IPS DF 19.7 (cell line): ENCODE data around the gene USP7.

Experiments used
- DNase-seq: peaks from one replicate; pipeline ENCODE4 v3.0.0-alpha.2; 2013; ENCODE audit warnings: low read depth, low spot score

The USP7 gene

GRCh38 chr16:8952281-8952751 is 11.4 kb downstream of the USP7 start:
- no peak for DNase-seq

DNA sequence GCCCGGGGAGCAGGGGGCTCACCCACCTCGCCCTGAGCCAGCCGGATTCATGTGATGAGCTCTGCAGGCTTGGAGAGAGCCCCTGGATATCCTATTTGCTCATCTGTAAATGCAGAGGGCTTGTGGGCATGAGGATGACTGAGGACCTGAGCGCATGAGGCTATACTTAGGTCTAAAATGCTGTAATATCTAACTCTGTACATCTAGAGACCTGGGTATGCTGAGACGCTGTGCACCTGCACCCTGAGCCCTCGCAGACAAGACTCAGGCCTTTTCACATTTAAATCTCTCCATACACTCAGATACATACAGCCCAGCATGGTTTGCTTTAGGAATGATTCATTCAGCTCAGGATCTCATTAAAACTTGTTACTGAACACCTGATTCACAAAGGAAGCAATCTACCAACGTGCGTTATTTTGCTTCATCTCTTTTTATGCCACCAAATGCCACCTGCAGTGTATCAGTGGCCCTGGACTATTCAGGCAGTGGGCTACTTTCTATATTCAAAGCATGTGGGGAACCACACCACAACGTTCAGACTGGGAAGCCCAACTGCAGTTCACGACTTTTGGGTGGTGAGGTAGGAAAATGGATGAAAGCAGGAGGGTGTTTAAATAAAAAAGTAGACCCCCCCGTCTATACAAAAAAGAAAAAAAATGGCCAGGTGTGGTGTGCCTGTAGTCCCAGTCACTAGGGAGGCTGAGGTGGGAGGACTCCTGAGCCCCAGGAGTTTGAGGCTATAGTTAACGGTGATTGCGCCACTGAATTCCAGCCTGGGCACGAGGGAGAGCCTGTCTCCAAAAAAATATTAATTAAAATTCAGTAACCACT is 12.0 kb downstream of the USP7 start:
- DNase-seq: no peak

- no peak for DNase-seq
These were observed 13.1 kb downstream of the USP7 start for GRCh38 chr16:8950580-8951077.

GRCh38 chr16:8949536-8950418 is 13.9 kb downstream of the USP7 start:
- no peak for DNase-seq

DNA sequence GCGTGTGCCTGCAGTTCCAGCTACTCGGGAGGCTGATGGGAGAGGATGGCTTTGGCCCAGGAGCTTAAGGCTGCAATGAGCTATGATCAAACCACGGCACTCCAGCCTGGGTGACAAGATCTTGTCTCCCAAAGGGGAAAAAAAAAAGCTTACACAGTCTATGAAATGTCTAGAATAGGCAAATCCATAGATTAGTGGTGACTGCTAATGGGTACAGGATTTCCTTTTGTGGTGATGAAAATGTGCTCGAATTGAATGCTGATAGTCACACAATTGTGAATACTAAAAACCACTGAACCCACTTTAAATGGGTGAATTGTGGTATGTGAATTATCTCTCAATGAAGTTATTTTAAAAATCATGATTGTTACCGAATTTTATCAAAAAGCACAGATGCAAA is 14.9 kb downstream of the USP7 start:
- DNase-seq: no peak

DNA sequence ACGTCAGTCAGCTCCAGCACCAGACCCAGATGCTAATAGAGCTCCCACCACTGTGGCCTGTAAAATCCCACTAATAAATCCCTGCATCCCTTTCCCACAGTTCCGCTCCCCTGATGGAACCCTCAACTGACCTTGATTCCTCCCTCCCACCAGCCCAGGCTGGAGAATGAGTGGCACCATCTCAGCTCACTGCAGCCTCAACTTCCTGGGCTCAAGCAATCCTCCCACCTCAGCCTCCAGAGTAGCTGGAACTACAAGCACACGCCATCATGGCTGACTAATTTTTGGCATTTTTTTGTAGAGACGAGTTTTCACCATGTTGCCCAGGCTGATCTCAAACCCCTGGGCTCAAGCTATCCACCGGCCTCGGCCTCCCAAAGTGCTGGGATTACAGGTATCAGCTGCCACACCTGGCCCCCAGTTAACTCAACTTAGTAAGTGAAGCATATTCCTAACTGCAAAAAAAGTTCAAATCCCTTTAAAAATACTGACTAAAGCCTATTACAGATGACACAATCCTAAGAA is 15.6 kb downstream of the USP7 start:
- DNase-seq: no peak

DNA sequence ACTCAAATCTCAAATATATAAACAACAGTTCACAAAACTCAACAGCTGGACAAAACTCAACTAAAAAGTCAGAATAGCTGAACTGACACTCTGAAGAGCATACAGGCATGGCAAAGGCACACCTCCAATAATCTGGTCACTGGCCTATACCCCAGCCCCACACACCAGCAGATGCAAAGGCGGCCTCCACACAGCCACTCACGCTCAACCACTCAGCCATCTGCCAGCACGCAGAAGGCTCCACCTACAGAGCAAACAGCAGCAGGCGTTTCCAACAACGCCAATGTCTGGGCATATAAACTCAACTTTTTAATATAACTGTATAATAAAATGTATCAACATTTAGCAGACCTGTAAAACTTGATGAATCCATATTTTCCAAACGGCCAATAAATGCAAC is 17.2 kb downstream of the USP7 start:
- DNase-seq: no peak

- no peak for DNase-seq
These were observed 17.9 kb downstream of the USP7 start for GRCh38 chr16:8945626-8946296.

- no peak for DNase-seq
These were observed 19.5 kb downstream of the USP7 start for GRCh38 chr16:8943966-8944759.

GRCh38 chr16:8943001-8943763 is 20.5 kb downstream of the USP7 start:
- no peak for DNase-seq

DNA sequence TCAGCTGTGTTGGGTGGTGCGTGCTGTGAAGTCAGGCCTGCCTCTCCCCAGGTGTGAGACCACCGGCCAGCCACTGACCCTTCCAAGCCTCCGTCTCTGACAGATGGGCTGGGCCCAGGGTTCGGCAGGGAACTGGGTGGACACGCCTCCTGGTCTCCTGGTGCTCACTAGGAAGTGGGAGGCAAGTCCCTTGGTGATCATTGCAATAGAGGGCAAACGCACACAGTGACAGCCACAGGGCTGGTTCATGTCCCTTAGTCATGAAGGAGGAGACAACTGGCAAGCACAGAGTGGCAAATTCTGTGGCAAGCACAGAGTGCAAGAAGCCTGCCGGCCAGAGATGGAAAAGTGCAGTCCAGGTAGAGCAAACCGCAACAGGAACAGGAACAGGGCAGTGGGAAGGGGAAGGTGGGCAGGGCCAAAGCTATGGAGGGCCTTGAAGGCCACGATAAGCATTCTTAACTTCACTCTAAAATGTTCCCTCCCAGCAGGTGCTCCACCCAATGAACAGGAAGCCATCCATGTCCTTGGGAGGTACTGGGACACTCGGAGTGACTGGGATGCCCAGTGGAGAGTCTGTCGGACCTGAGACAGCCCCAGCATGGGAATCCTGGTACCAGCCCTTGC is 21.9 kb downstream of the USP7 start:
- no peak for DNase-seq

DNA sequence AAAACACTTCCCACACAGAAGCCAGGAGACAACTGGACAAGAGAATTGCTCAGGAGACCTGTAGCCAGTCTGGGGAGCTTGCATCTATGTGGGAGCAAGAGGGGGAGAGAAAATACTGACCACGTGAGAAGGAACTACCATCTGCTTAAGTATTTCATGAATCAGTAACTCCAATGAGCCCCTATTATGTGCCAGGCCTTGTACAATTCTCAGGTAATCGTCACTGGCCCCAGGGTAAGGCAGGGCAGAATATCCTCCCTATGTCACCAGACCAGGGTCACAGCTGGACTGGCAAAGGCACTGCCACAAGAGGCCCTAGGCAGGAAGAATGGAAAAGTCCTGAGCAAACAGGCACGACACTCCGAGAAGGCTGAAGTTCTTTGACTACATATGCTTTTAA is 25.9 kb downstream of the USP7 start:
- DNase-seq: no peak

DNA sequence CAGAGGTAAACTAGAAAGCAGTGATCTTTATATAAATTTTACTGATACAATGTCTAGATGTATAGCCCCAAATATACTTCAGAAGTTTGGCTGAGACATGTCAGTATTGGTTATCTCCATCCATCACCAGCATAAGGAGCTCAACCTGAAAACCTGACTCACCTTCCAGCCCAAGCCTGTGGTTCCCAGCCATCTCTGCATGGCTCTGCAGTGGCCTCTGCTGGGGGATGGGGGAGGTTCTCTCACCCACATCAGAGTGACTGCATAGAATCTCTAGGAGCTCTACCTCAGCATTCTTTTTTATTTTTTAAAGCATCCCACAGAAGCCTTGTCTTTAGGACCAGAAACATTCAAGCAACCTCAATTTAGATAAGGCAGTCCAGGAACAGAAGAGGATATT is 27.3 kb downstream of the USP7 start:
- DNase-seq: no peak

DNA sequence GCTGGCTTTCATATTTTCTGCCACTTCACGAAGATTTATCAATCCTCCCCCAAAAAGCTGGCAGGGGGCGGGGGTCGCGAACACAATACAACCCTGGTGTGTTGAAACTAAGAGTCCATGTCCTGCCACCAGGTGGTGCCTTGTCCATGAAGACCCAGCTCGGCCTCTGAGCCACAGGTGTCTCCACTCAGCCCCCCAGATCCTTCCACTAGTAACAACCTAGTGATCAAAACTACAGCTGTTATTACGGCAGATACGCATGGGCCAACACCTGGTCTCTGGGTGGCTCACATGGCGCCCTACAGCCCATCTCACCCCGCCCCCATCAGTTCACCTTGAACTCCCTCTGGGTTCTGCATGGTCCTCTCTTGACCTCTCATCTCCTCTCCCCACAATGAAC is 27.7 kb downstream of the USP7 start:
- DNase-seq: no peak

GRCh38 chr16:8934601-8935000 is 29.1 kb downstream of the USP7 start:
- DNase-seq: no peak

GRCh38 chr16:8931859-8932258 is 31.8 kb downstream of the USP7 start:
- peak; percentile 40 for DNase-seq

DNA sequence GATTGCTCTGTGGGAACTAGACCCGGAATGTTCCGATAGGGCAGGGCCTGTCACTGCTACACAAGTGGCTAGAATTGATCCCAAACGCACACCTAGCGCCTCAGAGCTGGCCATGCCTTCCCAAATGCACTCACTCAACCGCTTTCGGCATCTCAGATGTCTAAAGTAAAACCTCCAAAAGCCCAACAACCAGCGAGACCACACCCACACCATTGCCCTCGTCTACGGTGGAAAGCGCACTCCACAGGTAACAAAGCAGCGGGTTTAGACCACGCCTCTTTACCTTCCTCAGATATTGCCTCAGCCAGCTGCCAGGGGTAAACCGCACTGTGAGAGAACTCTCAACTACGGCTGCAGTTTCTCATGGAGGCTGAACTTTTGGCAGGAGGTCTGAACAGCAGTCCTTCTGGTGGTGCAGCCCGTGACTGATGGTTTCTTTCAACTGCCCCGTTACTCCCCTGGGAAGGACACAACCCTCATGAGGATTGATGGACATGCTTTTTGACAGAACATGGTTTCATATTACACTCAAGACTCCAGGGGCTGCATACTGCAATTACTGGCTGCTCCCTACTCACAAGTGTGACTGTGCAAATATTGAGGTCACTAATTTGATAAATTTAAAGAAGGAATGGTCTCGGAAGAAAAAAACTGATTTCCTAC is 34.5 kb downstream of the USP7 start:
- no peak for DNase-seq

GRCh38 chr16:8928467-8928957 is 35.2 kb downstream of the USP7 start:
- no peak for DNase-seq

GRCh38 chr16:8926827-8927226 is 36.9 kb downstream of the USP7 start:
- DNase-seq: no peak
